GM23338 (cell line): ENCODE results near the gene ANKRD13C.

Experiments used
- EZH2phosphoT487 ChIP-seq: fragments of 200-600 bp; sonication (generic); IDR thresholded peaks from one replicate; pipeline ENCODE4 v1.8.1; 2018; ENCODE audit warnings: antibody characterized with exemption; ENCODE audit not compliant: unreplicated experiment
- POLR2AphosphoS5 ChIP-seq: IDR thresholded peaks from 2 replicates; pipeline ENCODE4 v1.6.1; 2016; ENCODE audit warnings: antibody characterized with exemption, low read depth
- TF ChIP-seq, protein P1 (sequence below), 2 experiments: fragments of 200-600 bp in 1 of 2; sonication (generic) in 1 of 2; conservative IDR thresholded peaks; 2 replicates each; pipeline versions ENCODE4 v1.5.1 to v1.6.1; 2016 to 2017; ENCODE audit warnings: antibody characterized with exemption in 2 of 2, low read depth in 2 of 2, mild to moderate bottlenecking in 2 of 2, moderate library complexity in 1 of 2
- TF ChIP-seq, protein P2 (sequence below): IDR thresholded peaks from one replicate; pipeline ENCODE4 v1.6.1; 2018; ENCODE audit warnings: antibody characterized with exemption; ENCODE audit not compliant: unreplicated experiment

DNA sequence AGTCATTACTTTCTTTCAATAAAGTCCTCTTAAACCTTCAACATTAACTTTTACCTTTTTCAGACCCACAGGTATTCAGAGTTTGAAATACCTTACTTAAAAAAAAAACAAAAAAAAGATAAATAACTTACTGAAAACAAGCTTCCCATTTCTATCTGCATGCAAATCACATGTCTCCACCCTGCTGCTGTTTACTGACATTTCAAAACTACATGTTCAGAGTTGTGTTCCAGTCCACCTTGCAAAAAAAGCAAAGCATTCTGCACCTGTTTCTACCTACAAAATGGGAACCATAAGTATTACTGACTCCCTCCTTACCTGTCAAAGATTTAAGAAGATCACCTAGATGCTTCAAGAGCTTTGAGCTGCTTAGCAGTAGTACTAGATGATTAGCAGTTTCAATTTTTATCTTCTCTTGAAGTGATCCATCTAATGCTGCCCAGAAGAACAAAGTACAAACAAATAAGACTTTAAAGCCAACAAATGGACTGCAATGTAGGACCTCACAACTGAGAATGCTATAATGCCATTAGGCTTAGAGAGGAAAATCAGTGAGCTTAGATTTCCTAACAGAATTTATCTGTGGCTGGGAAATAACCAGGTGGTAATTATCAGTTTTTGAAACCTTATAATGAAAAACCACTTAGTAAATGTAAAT lies 61.2 kb downstream of the ANKRD13C start:
- TF ChIP-seq, protein P1, sequence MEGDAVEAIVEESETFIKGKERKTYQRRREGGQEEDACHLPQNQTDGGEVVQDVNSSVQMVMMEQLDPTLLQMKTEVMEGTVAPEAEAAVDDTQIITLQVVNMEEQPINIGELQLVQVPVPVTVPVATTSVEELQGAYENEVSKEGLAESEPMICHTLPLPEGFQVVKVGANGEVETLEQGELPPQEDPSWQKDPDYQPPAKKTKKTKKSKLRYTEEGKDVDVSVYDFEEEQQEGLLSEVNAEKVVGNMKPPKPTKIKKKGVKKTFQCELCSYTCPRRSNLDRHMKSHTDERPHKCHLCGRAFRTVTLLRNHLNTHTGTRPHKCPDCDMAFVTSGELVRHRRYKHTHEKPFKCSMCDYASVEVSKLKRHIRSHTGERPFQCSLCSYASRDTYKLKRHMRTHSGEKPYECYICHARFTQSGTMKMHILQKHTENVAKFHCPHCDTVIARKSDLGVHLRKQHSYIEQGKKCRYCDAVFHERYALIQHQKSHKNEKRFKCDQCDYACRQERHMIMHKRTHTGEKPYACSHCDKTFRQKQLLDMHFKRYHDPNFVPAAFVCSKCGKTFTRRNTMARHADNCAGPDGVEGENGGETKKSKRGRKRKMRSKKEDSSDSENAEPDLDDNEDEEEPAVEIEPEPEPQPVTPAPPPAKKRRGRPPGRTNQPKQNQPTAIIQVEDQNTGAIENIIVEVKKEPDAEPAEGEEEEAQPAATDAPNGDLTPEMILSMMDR (conservative IDR thresholded peaks at IDR 0.05; ENCODE audit: low read depth in 2 of 2): no peak
- no peak for TF ChIP-seq EZH2phosphoT487
- TF ChIP-seq, protein P2, sequence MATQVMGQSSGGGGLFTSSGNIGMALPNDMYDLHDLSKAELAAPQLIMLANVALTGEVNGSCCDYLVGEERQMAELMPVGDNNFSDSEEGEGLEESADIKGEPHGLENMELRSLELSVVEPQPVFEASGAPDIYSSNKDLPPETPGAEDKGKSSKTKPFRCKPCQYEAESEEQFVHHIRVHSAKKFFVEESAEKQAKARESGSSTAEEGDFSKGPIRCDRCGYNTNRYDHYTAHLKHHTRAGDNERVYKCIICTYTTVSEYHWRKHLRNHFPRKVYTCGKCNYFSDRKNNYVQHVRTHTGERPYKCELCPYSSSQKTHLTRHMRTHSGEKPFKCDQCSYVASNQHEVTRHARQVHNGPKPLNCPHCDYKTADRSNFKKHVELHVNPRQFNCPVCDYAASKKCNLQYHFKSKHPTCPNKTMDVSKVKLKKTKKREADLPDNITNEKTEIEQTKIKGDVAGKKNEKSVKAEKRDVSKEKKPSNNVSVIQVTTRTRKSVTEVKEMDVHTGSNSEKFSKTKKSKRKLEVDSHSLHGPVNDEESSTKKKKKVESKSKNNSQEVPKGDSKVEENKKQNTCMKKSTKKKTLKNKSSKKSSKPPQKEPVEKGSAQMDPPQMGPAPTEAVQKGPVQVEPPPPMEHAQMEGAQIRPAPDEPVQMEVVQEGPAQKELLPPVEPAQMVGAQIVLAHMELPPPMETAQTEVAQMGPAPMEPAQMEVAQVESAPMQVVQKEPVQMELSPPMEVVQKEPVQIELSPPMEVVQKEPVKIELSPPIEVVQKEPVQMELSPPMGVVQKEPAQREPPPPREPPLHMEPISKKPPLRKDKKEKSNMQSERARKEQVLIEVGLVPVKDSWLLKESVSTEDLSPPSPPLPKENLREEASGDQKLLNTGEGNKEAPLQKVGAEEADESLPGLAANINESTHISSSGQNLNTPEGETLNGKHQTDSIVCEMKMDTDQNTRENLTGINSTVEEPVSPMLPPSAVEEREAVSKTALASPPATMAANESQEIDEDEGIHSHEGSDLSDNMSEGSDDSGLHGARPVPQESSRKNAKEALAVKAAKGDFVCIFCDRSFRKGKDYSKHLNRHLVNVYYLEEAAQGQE: no peak
- TF ChIP-seq POLR2AphosphoS5: no peak
